HG02970 (cell line): Measurements from ENCODE around the gene AZIN2.
A peak's percentile ranks its signal among the peaks of the same experiment; 100 is the strongest.
"Not testable (repeated sequence)": the region's sequence is repeated elsewhere in the genome, so short reads cannot be mapped to it uniquely, and the experiment has no call there.

ENCODE experiments used
- ATAC-seq: cut with Tn5 transposase; IDR thresholded peaks from one replicate; pipeline ENCODE4 v1.9.1; 2021; ENCODE audit warnings: mild to moderate bottlenecking, moderate library complexity, moderate number of reproducible peaks; ENCODE audit not compliant: unreplicated experiment, low FRiP score

Gene AZIN2

DNA sequence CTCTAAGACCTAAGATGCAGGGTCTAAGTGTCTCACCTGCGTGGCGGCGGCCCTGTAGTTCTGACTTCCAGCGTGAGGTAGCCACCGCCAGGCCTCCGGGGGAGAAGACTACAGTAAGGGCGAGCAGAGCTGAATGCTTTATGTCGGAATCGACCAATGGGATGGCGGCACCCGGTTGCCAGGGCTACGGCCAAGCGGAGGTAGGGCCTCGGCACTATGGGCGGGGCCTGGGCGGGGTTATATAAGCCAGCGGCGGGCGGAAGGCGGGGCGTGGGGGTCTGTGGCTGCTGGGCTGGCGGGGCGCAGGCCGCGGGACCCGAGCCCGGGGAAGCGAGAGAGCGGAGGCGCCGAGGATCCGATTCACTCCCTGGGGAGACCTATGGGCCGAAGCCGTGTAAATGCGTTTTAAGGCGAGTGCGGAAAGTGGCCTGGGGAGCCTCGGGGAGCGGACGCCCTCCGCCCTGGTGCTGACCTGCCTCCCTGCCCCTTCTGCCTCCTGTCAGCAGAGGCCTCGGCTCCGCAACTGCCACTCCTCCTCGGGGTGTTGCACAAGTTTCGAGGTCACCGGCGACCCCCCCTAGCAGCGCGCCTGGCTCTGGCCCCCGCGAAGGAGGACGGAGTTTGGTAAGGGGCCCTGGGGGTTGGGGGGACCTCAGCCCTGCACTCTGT is at the start of gene AZIN2:
TSS of gene AZIN2 (plus strand) at position 269 of the 669 bp plus-strand sequence. CDS start 1,097 bp downstream, outside the sequence.
- peak; percentile 92 for ATAC-seq

DNA sequence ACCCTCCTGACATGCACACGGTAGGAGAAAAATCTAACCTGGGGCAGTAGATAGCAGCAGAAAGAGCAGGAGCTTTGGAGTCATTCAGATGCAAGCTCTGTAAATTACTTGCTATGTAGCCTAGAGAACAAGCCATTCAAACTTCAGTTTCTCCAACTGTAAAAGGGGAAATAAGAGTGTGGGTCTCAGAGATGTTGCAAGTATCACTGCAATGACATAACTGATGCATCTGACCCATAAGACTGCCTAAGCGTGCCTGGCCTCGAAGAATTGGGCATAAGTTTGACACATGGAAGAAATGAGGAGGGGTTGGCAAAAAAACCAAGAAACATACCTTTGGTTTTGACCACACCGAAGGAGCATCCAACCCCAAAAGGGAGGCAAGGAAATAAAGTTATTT is 49.4 kb upstream of the AZIN2 start:
- ATAC-seq = no peak

DNA sequence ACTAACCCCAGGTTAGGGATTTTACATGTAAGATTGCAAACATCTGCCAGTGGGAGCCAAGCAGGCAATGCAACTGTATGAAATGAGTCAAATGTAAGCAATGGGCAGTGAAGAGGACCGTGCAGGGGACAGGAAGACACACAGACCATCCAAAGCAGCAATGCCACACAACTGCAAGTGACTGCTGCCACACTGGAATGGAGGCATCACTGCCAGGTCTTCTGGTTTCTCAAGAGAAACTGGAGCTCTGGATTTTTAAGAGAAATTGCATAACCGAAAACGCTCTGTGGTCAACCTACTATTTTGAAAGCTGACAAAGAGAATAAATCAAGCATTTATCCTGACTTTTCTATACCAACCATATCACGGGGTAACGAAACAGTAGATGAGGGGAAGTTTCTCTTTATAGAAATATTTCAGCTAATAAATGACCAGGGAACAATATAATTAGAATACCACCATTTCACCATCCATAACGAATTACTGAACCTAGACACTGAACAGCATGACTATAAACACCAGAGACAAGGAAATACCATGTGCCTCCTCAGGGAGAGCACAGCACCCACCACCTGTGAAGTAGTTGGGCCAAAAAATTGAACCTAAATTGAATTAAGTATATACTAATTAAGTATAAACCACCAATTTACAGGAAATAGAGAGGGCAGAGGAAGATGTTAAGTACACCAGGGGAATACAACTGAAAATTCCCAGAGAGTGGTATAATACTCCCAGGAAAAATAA is 48.7 kb upstream of the AZIN2 start:
- no peak for ATAC-seq

DNA sequence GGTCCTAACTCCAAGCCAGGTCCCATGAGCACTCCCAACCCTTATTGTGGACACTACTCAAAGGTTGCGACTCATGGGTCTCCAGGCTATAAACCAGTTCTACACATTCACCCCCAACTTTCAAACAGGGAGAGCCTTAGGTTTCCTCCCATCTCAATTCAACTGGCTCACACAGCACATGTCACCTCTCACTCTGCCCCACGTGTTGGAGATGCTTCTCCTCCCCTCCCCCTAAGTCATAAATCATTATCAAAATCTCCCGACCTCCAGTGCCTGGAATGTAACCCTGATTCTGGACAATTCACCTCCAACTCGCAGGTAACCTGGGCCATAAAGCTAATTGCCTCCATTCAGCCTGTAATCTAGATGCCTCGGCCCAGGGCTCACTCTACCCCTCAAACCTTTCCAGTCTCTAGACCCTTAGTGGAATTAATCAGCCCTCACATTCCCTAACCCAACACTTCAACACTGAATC is 44.9 kb upstream of the AZIN2 start:
- no peak for ATAC-seq

DNA sequence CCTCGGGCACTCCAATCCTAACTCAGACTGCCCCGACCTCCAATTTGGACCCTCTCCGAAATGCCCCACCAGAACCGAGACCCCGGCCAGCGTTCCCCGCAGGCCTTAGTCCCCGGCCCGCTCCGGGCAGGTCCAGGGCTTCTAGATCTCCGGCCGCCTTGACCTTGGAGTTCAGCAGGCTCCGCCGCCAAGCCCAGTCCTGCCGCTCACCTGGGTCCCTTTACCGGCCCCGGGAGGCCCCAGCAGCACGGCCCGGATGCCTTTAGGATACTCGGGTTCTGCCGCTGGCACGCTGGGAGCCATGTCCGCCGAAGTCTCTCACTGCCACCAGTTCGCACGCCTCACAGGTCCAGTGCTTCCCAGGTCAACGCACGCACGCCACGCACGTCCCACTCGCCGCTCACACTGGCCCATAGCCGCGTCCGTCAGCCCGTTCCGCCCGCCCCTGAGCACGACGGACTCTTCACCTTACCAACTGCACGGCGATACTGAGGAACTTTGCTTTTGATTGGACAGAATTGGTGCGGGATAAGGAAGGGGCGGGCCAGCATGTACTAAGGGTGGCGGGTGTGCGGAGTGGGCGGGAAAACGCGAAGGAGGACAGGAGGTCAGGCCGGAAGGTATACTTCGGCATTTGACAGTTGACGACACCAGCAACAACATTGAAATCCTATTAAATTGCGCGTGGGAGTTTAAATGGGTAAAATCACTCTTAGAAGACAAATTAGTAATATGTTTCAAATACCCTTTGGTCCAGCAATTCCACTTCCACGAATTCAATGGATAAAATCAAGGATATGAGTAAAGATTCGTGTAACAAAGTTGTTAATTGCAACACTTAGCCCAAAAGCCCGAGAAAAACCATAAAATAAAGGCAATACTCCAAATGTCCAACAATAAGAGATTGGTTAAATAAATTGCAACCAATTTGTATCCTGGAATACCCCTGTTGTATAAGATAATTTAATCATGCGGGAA is 44.1 kb upstream of the AZIN2 start, which contains the start of gene AK2:
TSS of gene AK2 (minus strand) at position 358 of the 978 bp plus-strand sequence. CDS start at position 303, 55 bp downstream.
- peak; percentile 97 for ATAC-seq

DNA sequence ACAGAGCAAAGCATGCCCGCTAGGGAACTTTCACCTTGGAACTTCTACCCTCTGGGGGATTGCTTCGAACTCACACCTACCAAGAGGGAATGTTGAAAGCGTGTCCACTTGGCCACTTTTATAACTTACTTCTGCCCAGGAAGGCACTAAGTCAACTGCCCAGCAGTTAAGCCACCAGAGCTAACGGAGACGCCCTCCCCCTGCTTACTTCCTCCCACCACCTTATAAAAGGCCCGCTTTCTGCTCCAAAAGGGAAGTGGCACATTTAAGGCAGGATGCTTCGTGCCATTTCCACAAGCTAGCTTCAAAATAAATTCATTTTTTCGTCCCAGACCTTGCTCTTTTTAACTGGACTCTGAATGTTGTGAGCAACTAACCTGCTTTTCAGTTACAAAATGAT is 41.1 kb upstream of the AZIN2 start:
- ATAC-seq = no peak

DNA sequence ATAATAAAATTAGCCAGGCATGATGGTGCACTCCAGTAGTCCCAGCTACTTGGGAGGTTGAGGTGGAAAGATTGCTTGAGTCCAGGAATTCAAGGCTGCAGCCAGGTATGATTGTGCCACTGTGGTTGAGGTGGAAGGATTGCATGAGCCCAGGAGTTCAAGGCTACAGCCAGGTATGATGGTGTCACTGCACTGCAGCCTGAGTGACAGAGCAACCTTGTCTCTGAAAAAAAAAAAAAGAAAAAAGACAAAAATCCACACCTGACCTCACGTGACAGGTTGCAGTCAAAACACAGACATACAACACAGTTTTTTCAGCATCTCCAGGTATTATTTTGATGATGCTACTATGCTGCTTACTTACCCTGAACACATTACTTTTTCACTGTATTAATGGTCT is 39.9 kb upstream of the AZIN2 start:
- no peak for ATAC-seq

DNA sequence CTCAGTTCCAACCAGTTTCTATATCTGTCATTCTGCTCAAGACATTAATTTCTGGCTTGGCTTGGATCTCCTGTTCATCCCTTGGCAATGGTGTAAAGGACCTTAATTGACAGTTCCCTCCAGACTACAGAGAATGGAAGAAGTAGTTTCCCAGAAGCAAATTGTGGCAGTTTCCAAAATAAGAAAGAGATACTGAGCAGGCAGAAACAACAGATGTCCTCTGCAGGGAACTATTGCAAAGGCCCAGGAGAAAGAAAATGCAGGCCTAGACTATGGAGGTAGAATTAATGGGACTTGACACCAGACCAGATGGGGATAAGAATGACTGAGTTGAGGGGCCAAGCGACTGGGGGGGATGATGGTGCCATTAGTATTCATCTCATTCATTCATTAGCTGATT is 38.1 kb upstream of the AZIN2 start:
- ATAC-seq = no peak

DNA sequence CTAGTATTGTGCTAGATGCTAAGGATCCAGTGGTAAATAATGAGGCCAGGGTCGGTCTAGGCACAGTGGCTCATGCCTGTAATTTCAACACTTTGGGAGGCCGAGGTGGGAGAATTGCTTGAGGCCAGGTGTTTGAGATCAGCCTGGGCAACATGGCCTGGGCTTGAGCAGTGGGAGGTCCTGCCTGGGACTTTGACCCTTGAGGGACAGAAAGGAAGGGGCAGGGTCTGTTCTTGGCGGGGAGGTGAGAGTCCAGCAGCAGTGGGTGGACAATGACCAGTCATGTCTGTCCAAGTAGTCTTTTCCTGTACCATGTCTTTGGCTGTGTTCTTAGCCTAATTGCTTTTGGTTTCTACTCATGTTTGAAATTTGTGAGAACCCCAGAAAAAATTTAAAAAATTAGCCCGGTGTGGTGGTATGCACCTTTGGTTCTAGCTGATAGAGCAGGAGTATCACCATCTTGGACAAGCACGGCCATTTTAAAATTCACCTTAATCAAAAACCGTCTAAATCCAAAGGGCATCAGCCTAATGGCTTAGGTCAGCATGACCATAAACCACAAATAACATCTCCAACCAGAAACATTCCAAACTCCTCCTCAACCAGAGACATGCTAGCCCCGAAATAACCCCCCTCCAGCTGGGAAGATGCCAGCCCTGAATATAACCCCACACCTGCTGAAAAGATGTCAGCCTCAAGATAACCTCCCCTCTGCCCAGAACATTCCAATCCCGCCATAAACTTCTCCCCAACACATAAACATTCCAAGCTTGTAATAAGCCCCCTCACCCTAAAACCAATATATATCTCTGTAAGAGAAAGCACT is 37.5 kb upstream of the AZIN2 start:
- ATAC-seq = no peak

DNA sequence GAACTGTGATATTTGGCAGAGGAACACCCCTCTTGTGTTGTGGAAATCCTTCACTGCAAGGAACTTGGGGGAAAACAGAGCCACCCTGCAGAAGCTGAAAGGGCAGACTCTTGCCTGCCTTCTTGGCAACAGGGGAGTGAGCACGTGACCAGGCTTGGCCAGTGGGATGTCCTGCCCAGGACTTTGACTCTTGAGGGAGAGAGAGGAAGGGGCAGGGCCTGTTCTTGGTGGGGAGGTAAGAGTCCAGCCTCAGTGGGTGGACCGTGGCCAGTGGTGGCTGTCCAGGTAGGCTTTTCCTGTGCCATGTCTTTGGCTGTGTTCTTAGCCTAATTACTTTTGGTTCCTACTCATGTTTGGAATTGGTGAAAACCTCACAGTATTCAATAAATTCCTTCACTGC is 35.7 kb upstream of the AZIN2 start:
- no peak for ATAC-seq

DNA sequence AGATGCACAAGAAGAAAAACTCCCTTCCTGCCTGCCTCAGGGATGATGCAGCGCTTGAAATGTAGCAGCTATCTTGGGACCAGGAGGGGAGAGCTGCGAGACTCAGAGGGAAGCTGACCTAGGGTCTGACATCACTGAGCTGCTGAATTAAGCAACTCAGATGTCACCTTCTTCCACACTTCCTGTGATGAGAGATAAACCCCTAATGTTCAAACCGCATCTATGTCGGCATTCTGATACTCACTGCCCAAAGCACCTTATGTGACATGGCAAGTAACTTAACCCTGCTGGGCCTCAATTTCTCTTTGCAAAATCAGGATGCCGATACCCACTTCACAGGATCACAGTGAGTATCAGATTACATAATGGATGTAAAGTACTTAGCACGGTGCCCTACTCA is 35.1 kb upstream of the AZIN2 start:
- ATAC-seq = no peak

DNA sequence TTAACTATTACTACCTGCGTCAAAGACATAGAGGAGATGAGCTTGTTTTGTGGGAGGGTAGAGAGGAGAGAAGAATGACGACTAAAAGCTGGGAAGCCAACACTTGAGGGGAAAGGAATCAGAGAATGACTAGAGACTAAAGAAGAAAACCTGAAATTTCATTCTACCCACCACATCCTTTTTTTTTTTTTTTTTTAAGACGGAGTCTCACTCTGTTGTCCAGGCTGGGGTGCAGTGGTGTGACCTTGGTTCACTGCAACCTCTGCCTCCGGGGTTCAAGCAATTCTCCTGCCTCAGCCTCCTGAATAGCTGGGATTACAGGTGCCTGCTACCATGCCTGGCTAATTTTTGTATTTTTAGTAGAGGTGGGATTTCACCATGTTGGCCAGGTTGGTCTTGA is 34.7 kb upstream of the AZIN2 start:
- ATAC-seq = not testable (repeated sequence)

DNA sequence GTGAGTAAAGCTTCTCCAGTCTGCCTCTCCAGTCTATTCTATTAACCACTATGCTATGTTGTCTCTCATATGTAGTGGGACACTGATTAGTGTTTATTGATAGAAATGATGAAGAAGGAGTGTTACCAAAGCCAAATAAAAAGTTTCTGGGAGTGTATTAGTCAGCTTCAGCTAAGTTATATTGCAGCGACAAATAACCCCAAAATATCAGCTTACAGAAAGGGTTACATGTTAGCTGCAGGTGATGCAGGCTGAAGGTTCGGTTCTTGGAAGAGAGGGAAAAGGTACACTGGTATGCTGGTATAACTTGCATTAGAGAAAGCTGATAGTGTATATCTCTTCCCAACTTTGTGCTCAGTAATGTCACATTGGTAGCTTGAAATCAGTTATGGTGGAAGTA is 33.7 kb upstream of the AZIN2 start:
- ATAC-seq = no peak

DNA sequence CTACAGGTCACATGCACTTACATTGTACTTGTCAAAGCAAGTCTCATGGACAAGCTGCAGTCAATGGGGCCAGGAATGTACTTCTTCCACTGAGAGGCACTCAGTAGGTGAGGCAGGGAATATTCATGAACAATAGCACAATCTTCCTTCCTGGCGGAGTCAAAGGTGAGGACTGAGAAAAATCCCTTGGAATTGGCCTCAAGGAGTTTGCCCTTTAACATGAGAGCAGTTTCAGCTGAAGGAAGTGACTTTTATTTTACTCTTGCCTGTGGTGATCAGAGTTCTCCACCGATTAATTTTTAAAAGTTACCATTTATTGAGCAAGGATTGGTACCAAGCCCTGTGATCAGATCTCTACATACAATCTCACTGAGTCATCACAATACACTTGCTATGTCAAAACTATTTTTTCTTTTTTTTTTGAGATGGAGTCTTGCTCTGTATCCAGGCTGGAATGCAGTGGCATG is 33.1 kb upstream of the AZIN2 start:
- ATAC-seq = no peak

DNA sequence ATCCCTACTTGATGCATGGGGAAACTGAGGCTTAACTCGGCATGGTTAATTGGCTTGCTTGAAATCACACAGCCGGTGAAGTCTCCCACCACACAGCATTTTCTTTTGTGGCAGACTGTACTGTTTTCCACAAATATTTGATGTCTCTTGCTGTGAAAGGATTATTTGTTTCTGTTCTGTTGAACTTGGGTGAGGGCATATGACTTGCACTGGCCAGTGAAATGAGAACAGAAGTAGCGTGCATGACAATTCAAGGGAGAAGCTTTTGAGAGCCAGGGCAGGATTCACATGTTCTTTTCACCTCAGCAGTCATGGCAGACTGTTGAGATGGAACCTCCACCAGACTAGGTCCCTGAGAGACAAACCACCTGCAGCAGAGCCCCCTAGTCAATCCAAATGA is 32.5 kb upstream of the AZIN2 start:
- no peak for ATAC-seq

DNA sequence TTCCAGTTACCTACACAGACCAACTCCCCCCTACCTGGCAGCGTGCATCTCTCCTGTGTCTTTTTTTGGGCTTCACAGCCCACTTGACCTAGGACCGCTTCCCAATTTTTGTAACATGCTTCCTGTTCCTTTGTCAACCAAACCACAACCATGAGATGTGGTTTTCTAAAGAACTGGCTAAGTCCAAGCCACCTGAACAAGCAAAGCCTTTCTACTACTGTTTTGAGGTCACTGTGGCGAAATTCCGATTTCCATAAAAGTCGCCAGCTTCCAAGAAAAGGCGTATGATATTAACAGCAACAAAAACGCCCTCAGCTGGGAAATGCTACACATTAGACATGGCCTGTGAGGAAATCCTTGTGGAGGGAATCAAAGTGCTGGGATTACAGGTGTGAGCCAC is 31.6 kb upstream of the AZIN2 start:
- no peak for ATAC-seq

DNA sequence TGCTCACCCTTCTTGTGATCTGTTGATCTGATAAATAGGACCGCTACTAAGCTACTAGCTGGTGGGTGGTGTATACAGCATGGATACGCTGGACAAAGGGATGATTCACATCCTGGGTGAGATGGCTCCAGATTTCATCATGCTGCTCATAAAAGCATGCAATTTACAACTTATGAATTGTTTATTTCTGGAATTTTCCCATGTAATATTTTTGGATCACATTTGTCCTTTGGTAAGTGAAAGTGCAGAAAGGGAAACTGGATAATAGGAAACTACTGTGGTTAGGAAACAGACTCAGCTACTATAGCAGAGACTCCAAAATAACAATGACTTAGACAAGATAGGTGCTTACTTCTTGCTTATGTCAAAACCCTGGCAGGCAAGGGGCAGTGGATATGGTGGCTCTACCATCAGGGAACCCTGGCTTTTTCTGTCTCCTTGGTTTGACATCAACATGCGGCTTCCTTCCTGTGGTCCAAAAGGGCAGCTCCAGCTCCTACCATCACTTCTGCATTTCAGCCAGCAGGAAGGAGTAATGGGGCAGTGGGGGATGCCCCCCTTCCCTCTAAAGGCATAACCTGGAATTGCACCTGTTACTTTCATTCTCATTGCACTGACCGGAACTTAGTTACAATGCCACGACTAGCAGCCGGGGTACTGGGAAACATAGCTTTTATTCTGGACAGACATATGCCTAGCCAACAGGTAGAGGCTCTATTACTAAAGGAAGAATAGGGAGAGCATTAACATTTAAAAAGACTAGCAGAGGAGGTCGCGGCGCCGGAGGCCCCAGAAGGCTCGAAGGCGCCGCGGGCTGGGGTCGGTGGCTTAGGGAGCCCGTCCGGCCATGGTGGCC is 30.5 kb upstream of the AZIN2 start:
- ATAC-seq = no peak

DNA sequence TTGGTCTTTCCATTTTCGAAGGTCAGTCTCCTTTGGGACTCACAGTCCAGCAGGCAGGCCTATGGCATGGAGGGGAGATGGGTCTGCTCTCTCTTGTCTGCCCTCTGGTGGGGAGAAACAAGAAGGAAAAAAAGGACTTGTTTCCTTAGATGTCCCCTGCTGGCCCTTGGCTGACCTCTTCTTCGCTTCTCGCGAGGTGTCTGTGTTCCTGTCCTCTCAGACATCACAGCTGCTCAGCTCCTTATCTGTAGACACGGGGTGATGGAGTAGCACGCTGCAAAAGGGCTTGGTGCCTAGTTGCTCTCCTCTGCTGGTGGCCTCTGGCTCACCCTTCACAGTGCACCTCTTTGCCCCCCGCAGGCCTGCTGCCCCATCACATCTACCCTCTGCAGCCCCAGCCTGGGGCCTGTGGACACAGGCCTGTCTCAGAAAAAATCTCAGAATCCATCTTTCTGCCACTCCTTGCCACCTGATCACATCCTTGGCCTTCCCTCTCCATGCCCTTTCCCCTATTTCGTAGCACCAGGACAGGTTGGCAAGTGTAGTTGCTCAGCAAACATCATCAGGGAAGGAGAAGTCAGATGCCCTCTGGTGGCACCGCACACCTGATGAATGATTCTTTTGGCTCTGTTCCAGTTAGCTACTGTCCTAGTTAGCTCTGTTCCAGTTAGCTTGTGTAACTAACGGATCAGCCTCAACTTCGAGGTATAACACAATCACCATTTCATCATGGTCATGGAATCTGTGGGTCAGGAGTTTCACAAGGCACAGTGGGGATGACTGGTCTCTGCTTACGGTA is 25.5 kb upstream of the AZIN2 start:
- no peak for ATAC-seq
